H1 (cell line): ENCODE results near the gene MCHR2. TPM values are rescaled to one million over a fixed set of nuclear protein-coding genes. Genes with fewer than 3 reads are reported as not detected.

ENCODE experiments used
- CHD7 ChIP-seq: fragments of 300-600 bp; sonication (generic); IDR thresholded peaks from 2 replicates; pipeline ENCODE4 v1.7.1; 2012; ENCODE audit warnings: low read length, moderate library complexity, mild to moderate bottlenecking, inconsistent platforms; ENCODE audit not compliant: insufficient replicate concordance
- EGR1 ChIP-seq: IDR thresholded peaks from 2 replicates; pipeline ENCODE4 v1.6.1; 2011; ENCODE audit warnings: low read depth, low read length, borderline replicate concordance
- JUN ChIP-seq: IDR thresholded peaks from 2 replicates; pipeline ENCODE4 v1.6.1; 2011; ENCODE audit warnings: low read depth, mild to moderate bottlenecking, improper control_type of control experiment, low read length
- NRF1 ChIP-seq: IDR thresholded peaks from 2 replicates; pipeline ENCODE4 v1.6.1; 2011; ENCODE audit warnings: mild to moderate bottlenecking, low read depth, low read length, improper control_type of control experiment
- POU5F1 ChIP-seq: IDR thresholded peaks from 2 replicates; pipeline ENCODE4 v1.6.1; 2011; ENCODE audit warnings: low read depth, mild to moderate bottlenecking, low read length, moderate library complexity
- SP4 ChIP-seq: IDR thresholded peaks from 2 replicates; pipeline ENCODE4 v1.6.1; 2012; ENCODE audit warnings: low read length, inconsistent platforms
- YY1 ChIP-seq: IDR thresholded peaks from 2 replicates; pipeline ENCODE4 v1.6.1; 2011; ENCODE audit warnings: low read depth, mild to moderate bottlenecking, low read length
- polyA plus RNA-seq, 7 experiments: library from polyadenylated mRNA; depleted of rRNA in 3 of 7; stranded (reverse) in 5 of 7; unstranded in 2 of 7; fragments of >200 nt in 5 of 7; fragments of 200-250 nt in 2 of 7; gene quantifications; 1 replicate in 5 of 7; 2 replicates in 1 of 7; 4 replicates in 1 of 7; pipeline versions ENCODE4 v1.2.1 to v1.2.3, GENCODE V29; 2011 to 2013; ENCODE audit warnings: missing spikeins in 2 of 7, mixed read lengths in 2 of 7
- total RNA-seq: library from RNA; stranded (reverse); fragmentation: NEBNext Ultra II Directional; extraction: Animal tissue kit (Norgen Biotek cat#: 25700); gene quantifications from 2 replicates; pipeline ENCODE4 v1.2.1, GENCODE V29; 2021

The MCHR2 gene
- total and polyA plus RNA-seq, 2 of the 8 experiments (the other 6 are each of a cell fraction or from before 2014, with no cell fraction given), result not detected

GRCh38 chr6:100022847-100023246 is 28.8 kb upstream of the MCHR2 start (continued):
- TF ChIP-seq CHD7 (no peak), NRF1 (no peak), POU5F1 (no peak), SP4 (no peak), JUN (no peak), YY1 (no peak), EGR1 (no peak)
